Heart left ventricle (tissue), 13 donors: ENCODE data around the gene RBM28.

Experiments
- POLR2A ChIP-seq, 2 donors: fragments of 450-650 bp; IDR thresholded peaks; one replicate each; pipeline ENCODE4 v1.6.1; 2017; ENCODE audit warnings: antibody characterized with exemption in 2 of 2, mild to moderate bottlenecking in 2 of 2, moderate library complexity in 2 of 2
- TF ChIP-seq, protein P1 (sequence below), 12 donors: fragments of 200-600 bp; sonication (generic) in 4 of 12; IDR thresholded peaks; one replicate each; pipeline versions ENCODE4 v1.5.0 to v1.8.0; 2018 to 2022; ENCODE audit warnings: antibody characterized with exemption in 12 of 12, mild to moderate bottlenecking in 5 of 12
- donor health status: ischemic (EF 13 %, LVEDD 7.1; RV severe dilation, severe dysfunction).
- donor health status: DM: no; HTN: yes; CAD: no.
- donor health status: DM: no; HTN: no; CAD: no.
- donor health status: ischemic (EF 25% LVEDD 6.9; RV normal size, moderate dysfunction).
- donor health status: ischemic (EF 25% LVEDD 5.7; RV mildly dilated, moderate dysfunction).
- donor health status: ischemic (EF 35%, LVEDD 5.7; RV mildly dilated, moderate dysfunction).
- donor health status: nonischemic (EF 11% LVEDD 7.7; RV severe dilation, severe dysfunction).
- donor health status: DM: yes; HTN: yes; CAD: no.
- donor health status: PGD.
- donor health status: ischemic (EF 29% LVEDD 5.4; RV normal size, mild dysfunction).
- donor health status: nonischemic (EF 23%, LVEDD 6.1; RV moderate dilation, normal function).

DNA sequence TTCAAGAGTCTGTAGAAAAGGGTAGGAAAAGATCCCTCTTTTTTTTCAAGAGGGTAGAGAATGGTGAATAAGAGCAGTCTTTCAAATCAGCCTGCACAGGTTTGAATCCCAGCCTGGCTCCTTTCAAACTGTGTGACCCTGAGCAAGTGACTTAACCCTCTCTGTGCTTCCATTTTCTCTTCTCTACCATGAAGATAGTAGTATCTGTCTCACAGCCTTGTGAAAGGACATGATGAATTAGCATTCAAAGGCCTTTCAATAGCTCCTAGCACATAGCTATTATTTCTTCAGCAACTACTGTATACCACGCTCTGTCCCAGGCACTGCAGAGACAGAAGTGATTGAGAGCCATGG lies 77.2 kb downstream of the RBM28 start:
- TF ChIP-seq, protein P1, sequence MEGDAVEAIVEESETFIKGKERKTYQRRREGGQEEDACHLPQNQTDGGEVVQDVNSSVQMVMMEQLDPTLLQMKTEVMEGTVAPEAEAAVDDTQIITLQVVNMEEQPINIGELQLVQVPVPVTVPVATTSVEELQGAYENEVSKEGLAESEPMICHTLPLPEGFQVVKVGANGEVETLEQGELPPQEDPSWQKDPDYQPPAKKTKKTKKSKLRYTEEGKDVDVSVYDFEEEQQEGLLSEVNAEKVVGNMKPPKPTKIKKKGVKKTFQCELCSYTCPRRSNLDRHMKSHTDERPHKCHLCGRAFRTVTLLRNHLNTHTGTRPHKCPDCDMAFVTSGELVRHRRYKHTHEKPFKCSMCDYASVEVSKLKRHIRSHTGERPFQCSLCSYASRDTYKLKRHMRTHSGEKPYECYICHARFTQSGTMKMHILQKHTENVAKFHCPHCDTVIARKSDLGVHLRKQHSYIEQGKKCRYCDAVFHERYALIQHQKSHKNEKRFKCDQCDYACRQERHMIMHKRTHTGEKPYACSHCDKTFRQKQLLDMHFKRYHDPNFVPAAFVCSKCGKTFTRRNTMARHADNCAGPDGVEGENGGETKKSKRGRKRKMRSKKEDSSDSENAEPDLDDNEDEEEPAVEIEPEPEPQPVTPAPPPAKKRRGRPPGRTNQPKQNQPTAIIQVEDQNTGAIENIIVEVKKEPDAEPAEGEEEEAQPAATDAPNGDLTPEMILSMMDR (IDR thresholded peaks at IDR 0.05) = no peak
- TF ChIP-seq POLR2A (IDR thresholded peaks at IDR 0.05) = no peak
